ENCODE data around the gene POP4. TPM values are rescaled to one million over a fixed set of nuclear protein-coding genes. Genes with fewer than 3 reads are reported as not detected.

POP4 gene
- total RNA-seq, 1 donor from 2014 or later = 60.6 TPM

DNA sequence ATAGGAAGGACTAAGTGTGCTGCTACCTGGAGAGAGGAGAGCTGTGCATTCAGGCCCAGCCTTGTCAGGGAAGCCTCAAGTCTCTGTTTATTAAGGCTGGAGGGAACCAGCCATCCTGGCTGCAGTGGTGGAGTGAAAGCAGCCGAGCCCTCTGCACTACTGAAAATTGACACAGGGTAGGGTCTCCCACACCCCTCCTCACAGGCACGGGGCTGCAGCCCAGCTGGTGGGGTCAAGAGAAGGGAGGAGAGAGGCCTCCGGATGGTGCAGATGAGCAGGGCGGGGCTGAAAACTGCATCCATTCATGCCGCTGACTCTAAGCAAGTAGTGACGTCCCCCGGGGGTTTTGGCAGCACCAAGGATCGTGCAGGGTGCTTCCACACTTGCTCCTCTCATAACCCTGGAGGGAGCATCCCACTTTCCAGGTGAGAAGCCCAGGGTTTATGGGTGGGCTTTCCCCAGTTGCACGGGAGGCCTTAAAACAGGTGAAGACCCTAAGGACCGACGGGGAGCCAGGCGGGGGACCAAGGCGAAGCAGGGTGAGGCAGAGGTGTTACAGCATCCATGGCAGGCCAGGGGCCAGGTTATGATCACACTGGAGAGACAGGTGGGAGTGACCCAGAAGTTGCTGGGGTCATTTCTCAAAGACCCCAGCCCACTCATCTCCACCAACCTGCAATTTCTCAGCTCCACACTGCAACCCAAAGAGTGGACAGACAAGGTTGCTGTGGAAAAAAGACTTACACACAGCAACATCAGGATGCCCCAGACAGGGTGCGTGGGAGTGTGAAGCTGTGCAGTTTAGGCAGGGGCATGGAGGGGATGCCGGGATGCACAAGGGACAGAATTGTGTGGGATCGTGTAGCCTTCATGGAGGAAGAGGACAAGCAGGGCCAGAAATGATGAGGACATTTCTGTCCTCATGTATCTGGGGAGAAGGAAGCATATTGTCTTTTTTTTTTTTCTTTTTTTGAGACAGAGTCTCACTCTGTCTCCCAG is 43.5 kb upstream of the POP4 start:
- TF ChIP-seq EZH2 (IDR thresholded peaks at IDR 0.05; ENCODE audit: insufficient read depth, low read length) = no peak
- TF ChIP-seq, protein P1, sequence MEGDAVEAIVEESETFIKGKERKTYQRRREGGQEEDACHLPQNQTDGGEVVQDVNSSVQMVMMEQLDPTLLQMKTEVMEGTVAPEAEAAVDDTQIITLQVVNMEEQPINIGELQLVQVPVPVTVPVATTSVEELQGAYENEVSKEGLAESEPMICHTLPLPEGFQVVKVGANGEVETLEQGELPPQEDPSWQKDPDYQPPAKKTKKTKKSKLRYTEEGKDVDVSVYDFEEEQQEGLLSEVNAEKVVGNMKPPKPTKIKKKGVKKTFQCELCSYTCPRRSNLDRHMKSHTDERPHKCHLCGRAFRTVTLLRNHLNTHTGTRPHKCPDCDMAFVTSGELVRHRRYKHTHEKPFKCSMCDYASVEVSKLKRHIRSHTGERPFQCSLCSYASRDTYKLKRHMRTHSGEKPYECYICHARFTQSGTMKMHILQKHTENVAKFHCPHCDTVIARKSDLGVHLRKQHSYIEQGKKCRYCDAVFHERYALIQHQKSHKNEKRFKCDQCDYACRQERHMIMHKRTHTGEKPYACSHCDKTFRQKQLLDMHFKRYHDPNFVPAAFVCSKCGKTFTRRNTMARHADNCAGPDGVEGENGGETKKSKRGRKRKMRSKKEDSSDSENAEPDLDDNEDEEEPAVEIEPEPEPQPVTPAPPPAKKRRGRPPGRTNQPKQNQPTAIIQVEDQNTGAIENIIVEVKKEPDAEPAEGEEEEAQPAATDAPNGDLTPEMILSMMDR (IDR thresholded peaks at IDR 0.05; ENCODE audit: insufficient read depth, low read depth, low read length) = no peak
- Mint-ChIP-seq H3K36me3 (ENCODE audit: low read depth, unreplicated experiment) (no peaks in the 10 kb centered on the region), H3K4me3 (ENCODE audit: unreplicated experiment) (no peak overlapping the region), H3K27me3 (ENCODE audit: low read depth, unreplicated experiment) (peaks cover 31% of the 10 kb centered on the region), H3K27ac (ENCODE audit: unreplicated experiment) (no peak overlapping the region), H3K9me3 (ENCODE audit: unreplicated experiment) (peaks cover 14% of the 10 kb centered on the region), H3K4me1 (ENCODE audit: low read depth, unreplicated experiment) (no peaks in the 10 kb centered on the region)
- Histone ChIP-seq H3K79me2 (ENCODE audit: insufficient read depth, low read length) (no peaks in the 10 kb centered on the region), H3K4me1 (ENCODE audit: insufficient read depth, low read length) (no peaks in the 10 kb centered on the region), H3K4me3 (ENCODE audit: insufficient read depth, low read depth, low read length) (no peak overlapping the region), H3K36me3 (ENCODE audit: insufficient read depth, low read length) (no peaks in the 10 kb centered on the region), H3K9me3 (ENCODE audit: insufficient read depth, low read depth, low read length) (no peaks in the 10 kb centered on the region), H3K27ac (ENCODE audit: low read depth, low read length) (no peak overlapping the region), H3K4me2 (ENCODE audit: low read length) (no peak overlapping the region), H3K9ac (ENCODE audit: low read length) (no peak overlapping the region), H3K27me3 (ENCODE audit: insufficient read depth, low read length) (no peaks in the 10 kb centered on the region), H4K20me1 (ENCODE audit: insufficient read depth, low read length) (no peaks in the 10 kb centered on the region), H2AFZ (ENCODE audit: low read depth, low read length) (no peak overlapping the region)
- FAIRE-seq (no peak), DNase-seq (ENCODE audit: low read depth) (no peak)

DNA sequence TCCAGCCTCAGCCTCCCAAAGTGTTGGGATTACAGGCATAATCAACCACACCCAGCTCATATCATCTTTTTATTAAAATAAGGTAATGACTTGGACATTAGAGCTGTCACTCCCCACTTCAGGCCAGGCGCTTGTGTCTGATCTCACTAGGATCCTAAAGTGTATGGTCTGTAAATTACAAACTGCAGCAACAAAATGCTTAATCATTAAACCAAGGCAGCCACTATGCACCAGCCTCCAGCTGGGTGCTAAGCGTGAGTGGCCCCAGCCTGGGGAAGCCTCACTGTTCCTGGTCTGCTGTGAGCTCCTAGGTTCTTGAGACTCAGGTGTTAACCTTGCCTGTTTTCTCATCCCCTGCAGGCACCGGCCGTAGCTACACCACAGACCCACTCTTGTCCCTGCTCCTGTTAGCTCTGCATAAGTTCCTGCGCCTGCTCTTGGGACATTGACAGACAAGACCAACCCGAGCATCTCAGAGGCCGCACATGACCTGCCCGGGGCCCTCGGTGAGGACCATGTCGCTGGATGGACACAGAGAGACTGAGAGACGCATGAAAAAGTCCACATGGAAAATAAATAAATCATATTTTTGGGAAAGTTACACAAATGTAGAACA is 42.5 kb upstream of the POP4 start:
- Mint-ChIP-seq H3K4me3 (ENCODE audit: unreplicated experiment) (no peak overlapping the region), H3K9me3 (ENCODE audit: unreplicated experiment) (peaks cover 14% of the 10 kb centered on the region), H3K27ac (ENCODE audit: unreplicated experiment) (no peak overlapping the region), H3K4me1 (ENCODE audit: low read depth, unreplicated experiment) (no peaks in the 10 kb centered on the region), H3K27me3 (ENCODE audit: low read depth, unreplicated experiment) (peaks cover 39% of the 10 kb centered on the region), H3K36me3 (ENCODE audit: low read depth, unreplicated experiment) (no peaks in the 10 kb centered on the region)
- Histone ChIP-seq H3K9ac (ENCODE audit: low read length) (no peak overlapping the region), H3K4me2 (ENCODE audit: low read length) (no peak overlapping the region), H3K4me3 (ENCODE audit: insufficient read depth, low read depth, low read length) (no peak overlapping the region), H3K79me2 (ENCODE audit: insufficient read depth, low read length) (no peaks in the 10 kb centered on the region), H4K20me1 (ENCODE audit: insufficient read depth, low read length) (no peaks in the 10 kb centered on the region), H2AFZ (ENCODE audit: low read depth, low read length) (no peak overlapping the region), H3K27ac (ENCODE audit: low read depth, low read length) (no peak overlapping the region), H3K4me1 (ENCODE audit: insufficient read depth, low read length) (no peaks in the 10 kb centered on the region), H3K9me3 (ENCODE audit: insufficient read depth, low read depth, low read length) (no peaks in the 10 kb centered on the region), H3K27me3 (ENCODE audit: insufficient read depth, low read length) (no peaks in the 10 kb centered on the region), H3K36me3 (ENCODE audit: insufficient read depth, low read length) (no peaks in the 10 kb centered on the region)
- TF ChIP-seq EZH2 (IDR thresholded peaks at IDR 0.05; ENCODE audit: insufficient read depth, low read length) = no peak
- TF ChIP-seq, protein P1 (IDR thresholded peaks at IDR 0.05; ENCODE audit: insufficient read depth, low read depth, low read length) = no peak
- no peak for FAIRE-seq
- no peak for DNase-seq (ENCODE audit: low read depth)
